GM23338 (cell line): ENCODE measurements around the gene TULP4. TPM values are rescaled to one million over a fixed set of nuclear protein-coding genes. Genes with fewer than 3 reads are reported as not detected.

ENCODE experiments used
- ATAC-seq: fragments of 200-7000 bp; cut with Tn5 transposase; 3 replicates; pipeline ENCODE4 v1.9.1; 2020
- DNase-seq: peaks from one replicate; pipeline ENCODE4 v3.0.0-alpha.2; 2015; ENCODE audit warnings: low spot score
- H2AFZ ChIP-seq: fragments of 200-600 bp; sonication (generic); 2 replicates; pipeline ENCODE4 v1.8.0; 2016; ENCODE audit warnings: antibody characterized with exemption, mild to moderate bottlenecking, moderate library complexity
- H3F3A ChIP-seq: fragments of 200-600 bp; sonication (generic); replicated peaks from 2 replicates; pipeline ENCODE4 v1.8.0; 2017; ENCODE audit warnings: antibody characterized with exemption, mixed run types, low read depth
- H3K27ac ChIP-seq: fragments of 200-600 bp; sonication (generic); 2 replicates; pipeline ENCODE4 v1.6.1; 2016; ENCODE audit warnings: low read depth
- H3K27me3 ChIP-seq: fragments of 200-600 bp; sonication (generic); 2 replicates; pipeline ENCODE4 v1.8.0; 2016; ENCODE audit warnings: mild to moderate bottlenecking, mixed run types, moderate library complexity; ENCODE audit not compliant: insufficient read depth
- H3K36me3 ChIP-seq: fragments of 200-600 bp; sonication (generic); 2 replicates; pipeline ENCODE4 v1.8.0; 2016; ENCODE audit warnings: mild to moderate bottlenecking; ENCODE audit not compliant: insufficient read depth
- H3K4me1 ChIP-seq: fragments of 200-600 bp; sonication (generic); 2 replicates; pipeline ENCODE4 v1.8.0; 2016; ENCODE audit warnings: mild to moderate bottlenecking, moderate library complexity; ENCODE audit not compliant: insufficient read depth
- H3K4me2 ChIP-seq: fragments of 200-600 bp; sonication (generic); 2 replicates; pipeline ENCODE4 v1.7.1; 2017; ENCODE audit warnings: mixed run types
- H3K4me3 ChIP-seq: fragments of 200-600 bp; sonication (generic); 2 replicates; pipeline ENCODE4 v1.6.1; 2016; ENCODE audit warnings: mixed run types
- H3K79me2 ChIP-seq: fragments of 200-600 bp; sonication (generic); replicated peaks from 2 replicates; pipeline ENCODE4 v1.8.0; 2017; ENCODE audit warnings: mild to moderate bottlenecking; ENCODE audit not compliant: insufficient read depth
- H3K9me2 ChIP-seq: fragments of 200-600 bp; sonication (generic); 2 replicates; pipeline ENCODE4 v1.8.0; 2017; ENCODE audit not compliant: insufficient read depth
- H4K20me1 ChIP-seq: fragments of 200-600 bp; sonication (generic); replicated peaks from 2 replicates; pipeline ENCODE4 v1.8.0; 2017; ENCODE audit warnings: mild to moderate bottlenecking; ENCODE audit not compliant: insufficient read depth
- H3K27ac Mint-ChIP-seq: 2 replicates; pipeline ENCODE4 v1.8.0; 2020; ENCODE audit warnings: inconsistent platforms, mild to moderate bottlenecking, moderate library complexity, mixed read lengths
- H3K27me3 Mint-ChIP-seq: 3 replicates; pipeline ENCODE4 v1.8.0; 2022; ENCODE audit warnings: low read depth, mild to moderate bottlenecking, moderate library complexity, mixed read lengths, inconsistent platforms; ENCODE audit not compliant: insufficient read depth, poor library complexity
- H3K36me3 Mint-ChIP-seq: 3 replicates; pipeline ENCODE4 v1.8.0; 2021; ENCODE audit warnings: low read depth, mild to moderate bottlenecking, inconsistent platforms, moderate library complexity, mixed read lengths
- H3K4me1 Mint-ChIP-seq: 3 replicates; pipeline ENCODE4 v1.8.0; 2020; ENCODE audit warnings: mild to moderate bottlenecking, inconsistent platforms, mixed read lengths
- H3K4me3 Mint-ChIP-seq: 3 replicates; pipeline ENCODE4 v1.8.0; 2021; ENCODE audit warnings: moderate library complexity, mild to moderate bottlenecking, inconsistent platforms, mixed read lengths
- H3K9me3 Mint-ChIP-seq: 3 replicates; pipeline ENCODE4 v1.8.0; 2020; ENCODE audit warnings: moderate library complexity, mild to moderate bottlenecking, inconsistent platforms, mixed read lengths
- CREB1 ChIP-seq: fragments of 250-450 bp; sonication (Bioruptor Pico); IDR thresholded peaks from 2 replicates; pipeline ENCODE4 v1.5.0; 2020; ENCODE audit warnings: low read depth, mild to moderate bottlenecking, moderate library complexity
- CTCF ChIP-seq, 2 experiments: fragments of 200-600 bp in 1 of 2; sonication (generic) in 1 of 2; conservative IDR thresholded peaks; 2 replicates each; pipeline versions ENCODE4 v1.5.1 to v1.6.1; 2016 to 2017; ENCODE audit warnings: antibody characterized with exemption in 2 of 2, low read depth in 2 of 2, mild to moderate bottlenecking in 2 of 2, moderate library complexity in 1 of 2
- ETS1 ChIP-seq: IDR thresholded peaks from 2 replicates; pipeline ENCODE4 v1.6.1; 2016; ENCODE audit warnings: antibody characterized with exemption
- EZH2 ChIP-seq: fragments of 200-600 bp; sonication (generic); IDR thresholded peaks from one replicate; pipeline ENCODE4 v1.8.0; 2017; ENCODE audit warnings: antibody characterized with exemption, mild to moderate bottlenecking, low read depth; ENCODE audit not compliant: unreplicated experiment
- EZH2phosphoT487 ChIP-seq: fragments of 200-600 bp; sonication (generic); IDR thresholded peaks from one replicate; pipeline ENCODE4 v1.8.1; 2018; ENCODE audit warnings: antibody characterized with exemption; ENCODE audit not compliant: unreplicated experiment
- JUNB ChIP-seq: IDR thresholded peaks from one replicate; pipeline ENCODE4 v1.6.1; 2016; ENCODE audit warnings: antibody characterized with exemption; ENCODE audit not compliant: unreplicated experiment
- NANOG ChIP-seq: IDR thresholded peaks from 2 replicates; pipeline ENCODE4 v1.6.1; 2016; ENCODE audit warnings: antibody characterized with exemption, borderline replicate concordance
- POLR2AphosphoS5 ChIP-seq: IDR thresholded peaks from 2 replicates; pipeline ENCODE4 v1.6.1; 2016; ENCODE audit warnings: antibody characterized with exemption, low read depth
- STAT1 ChIP-seq: IDR thresholded peaks from one replicate; pipeline ENCODE4 v1.6.1; 2016; ENCODE audit warnings: antibody characterized with exemption; ENCODE audit not compliant: unreplicated experiment
- ZNF331 ChIP-seq: fragments of 250-450 bp; sonication (Bioruptor Pico); IDR thresholded peaks from 2 replicates; pipeline ENCODE4 v1.5.0; 2020; ENCODE audit warnings: low read depth, mild to moderate bottlenecking, moderate library complexity
- polyA plus RNA-seq: library from polyadenylated mRNA; unstranded; fragments of >200 nt; fragmentation: Nextera tagmentation; extraction: Ambion mirVana; gene quantifications from 2 replicates; pipeline ENCODE4 v1.2.1, GENCODE V29; 2016
- total RNA-seq: library from RNA; depleted of rRNA; stranded (reverse); fragments of >200 nt; shearing (Covaris generic); gene quantifications from 2 replicates; pipeline ENCODE4 v1.2.3, GENCODE V29; 2014
- TF ChIP-seq, protein P1 (sequence below): IDR thresholded peaks from one replicate; pipeline ENCODE4 v1.6.1; 2018; ENCODE audit warnings: antibody characterized with exemption; ENCODE audit not compliant: unreplicated experiment

TULP4 gene
- total and polyA plus RNA-seq, 2 experiments from 2014 or later = 31.2 to 50.2 TPM

- TF ChIP-seq, protein P1, sequence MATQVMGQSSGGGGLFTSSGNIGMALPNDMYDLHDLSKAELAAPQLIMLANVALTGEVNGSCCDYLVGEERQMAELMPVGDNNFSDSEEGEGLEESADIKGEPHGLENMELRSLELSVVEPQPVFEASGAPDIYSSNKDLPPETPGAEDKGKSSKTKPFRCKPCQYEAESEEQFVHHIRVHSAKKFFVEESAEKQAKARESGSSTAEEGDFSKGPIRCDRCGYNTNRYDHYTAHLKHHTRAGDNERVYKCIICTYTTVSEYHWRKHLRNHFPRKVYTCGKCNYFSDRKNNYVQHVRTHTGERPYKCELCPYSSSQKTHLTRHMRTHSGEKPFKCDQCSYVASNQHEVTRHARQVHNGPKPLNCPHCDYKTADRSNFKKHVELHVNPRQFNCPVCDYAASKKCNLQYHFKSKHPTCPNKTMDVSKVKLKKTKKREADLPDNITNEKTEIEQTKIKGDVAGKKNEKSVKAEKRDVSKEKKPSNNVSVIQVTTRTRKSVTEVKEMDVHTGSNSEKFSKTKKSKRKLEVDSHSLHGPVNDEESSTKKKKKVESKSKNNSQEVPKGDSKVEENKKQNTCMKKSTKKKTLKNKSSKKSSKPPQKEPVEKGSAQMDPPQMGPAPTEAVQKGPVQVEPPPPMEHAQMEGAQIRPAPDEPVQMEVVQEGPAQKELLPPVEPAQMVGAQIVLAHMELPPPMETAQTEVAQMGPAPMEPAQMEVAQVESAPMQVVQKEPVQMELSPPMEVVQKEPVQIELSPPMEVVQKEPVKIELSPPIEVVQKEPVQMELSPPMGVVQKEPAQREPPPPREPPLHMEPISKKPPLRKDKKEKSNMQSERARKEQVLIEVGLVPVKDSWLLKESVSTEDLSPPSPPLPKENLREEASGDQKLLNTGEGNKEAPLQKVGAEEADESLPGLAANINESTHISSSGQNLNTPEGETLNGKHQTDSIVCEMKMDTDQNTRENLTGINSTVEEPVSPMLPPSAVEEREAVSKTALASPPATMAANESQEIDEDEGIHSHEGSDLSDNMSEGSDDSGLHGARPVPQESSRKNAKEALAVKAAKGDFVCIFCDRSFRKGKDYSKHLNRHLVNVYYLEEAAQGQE = no peak
- TF ChIP-seq EZH2 (no peak), CTCF (conservative IDR thresholded peaks at IDR 0.05; ENCODE audit: low read depth in 2 of 2) (no peak)
Observed at GRCh38 chr6:158311193-158311592, 1.1 kb upstream of the TULP4 start (continued).

- Histone ChIP-seq H3K4me2 (no peak overlapping the region), H3K9me2 (no peaks in the 10 kb centered on the region), H3F3A (no peaks in the 10 kb centered on the region), H3K36me3 (no peaks in the 10 kb centered on the region), H3K27ac (no peak overlapping the region; the same call in 1 of the 2 replicates), H3K4me1 (peaks cover 15% of the 10 kb centered on the region; the same call in 1 of the 2 replicates), H3K27me3 (no peaks in the 10 kb centered on the region), H2AFZ (no peak overlapping the region), H3K79me2 (peaks cover 17% of the 10 kb centered on the region; the same call in 1 of the 2 replicates), H3K4me3 (no peak overlapping the region), H4K20me1 (no peaks in the 10 kb centered on the region)
- Mint-ChIP-seq H3K27me3 (peaks cover 2% of the 10 kb centered on the region), H3K4me3 (no peak overlapping the region), H3K4me1 (peaks cover 31% of the 10 kb centered on the region), H3K9me3 (peaks cover 24% of the 10 kb centered on the region), H3K27ac (peak overlapping the region; percentile 26; the same call in 1 of the 2 replicates), H3K36me3 (peaks cover 71% of the 10 kb centered on the region)
- TF ChIP-seq POLR2AphosphoS5 (no peak), ETS1 (no peak), JUNB (no peak), STAT1 (no peak), CREB1 (CRISPR knock-in tag) (no peak), CTCF (conservative IDR thresholded peaks at IDR 0.05; ENCODE audit: low read depth in 2 of 2) (no peak), NANOG (no peak), ZNF331 (CRISPR knock-in tag) (no peak), EZH2phosphoT487 (no peak)
- TF ChIP-seq, protein P1 = no peak
- ATAC-seq (no peak), DNase-seq (no peak)
Observed at GRCh38 chr6:158311626-158312025, 639 bp upstream of the TULP4 start.
